A673 (cell line): ENCODE measurements around the gene SLC1A1.

Experiments
- CTCF ChIP-seq: fragments of 300-800, 200-600 bp; sonication (generic); conservative IDR thresholded peaks from 2 replicates; pipeline ENCODE4 v1.5.1; 2017; ENCODE audit warnings: low read depth, mild to moderate bottlenecking, antibody characterized with exemption, low read length, moderate library complexity, mixed read lengths
- EZH2 ChIP-seq: fragments of 200-600 bp; sonication (generic); IDR thresholded peaks from 2 replicates; pipeline ENCODE4 v1.6.1; 2017; ENCODE audit warnings: borderline replicate concordance, low read depth, mild to moderate bottlenecking, mixed read lengths, antibody characterized with exemption, low read length; ENCODE audit not compliant: poor library complexity, severe bottlenecking

DNA sequence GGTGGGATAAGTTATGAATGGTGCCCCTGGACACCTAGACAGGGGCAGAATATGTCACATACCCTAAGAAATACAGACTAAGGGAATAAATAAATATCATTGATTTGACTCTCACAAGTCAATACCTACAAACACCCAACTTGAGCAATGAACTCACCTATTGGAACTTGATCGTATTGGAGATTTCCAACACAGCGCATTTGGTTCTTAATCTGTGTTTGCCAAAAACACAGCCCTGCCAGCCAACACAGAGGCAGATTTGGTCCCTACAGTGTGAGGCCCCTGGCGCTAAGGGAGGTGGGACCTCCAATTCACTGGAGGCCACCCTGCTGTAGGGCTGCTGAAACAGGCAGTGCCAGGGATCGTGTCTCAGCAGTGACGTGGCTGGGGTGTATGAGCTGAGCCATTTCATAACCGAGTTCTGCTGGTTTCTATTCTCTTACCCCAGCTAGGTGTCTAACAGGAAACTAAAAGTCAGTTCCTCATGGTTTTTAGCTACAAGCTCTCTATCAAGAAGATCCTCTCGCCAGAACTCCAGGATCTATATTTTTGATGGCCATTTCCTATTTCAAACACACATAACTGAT lies 84.5 kb downstream of the SLC1A1 start:
- TF ChIP-seq CTCF (no peak), EZH2 (no peak)
